SIG-M5 treated with dmso at 0.1 percent for 504 hours (cell line): ENCODE results near the gene CHDH.

ENCODE experiments used
- DNase-seq: peaks from one replicate; lab custom pipeline; 2025; ENCODE audit not compliant: unreplicated experiment; lab: John Stamatoyannopoulos, UW

Gene CHDH

GRCh38 chr3:53809764-53810400, 36.3 kb downstream of the CHDH start:
- DNase-seq = no peak

GRCh38 chr3:53809267-53809666, 37.0 kb downstream of the CHDH start:
- no peak for DNase-seq

- DNase-seq = no peak
Observed at GRCh38 chr3:53808496-53808895, 37.7 kb downstream of the CHDH start.

GRCh38 chr3:53807117-53807810, 39.0 kb downstream of the CHDH start:
- DNase-seq = no peak

GRCh38 chr3:53806182-53807116, 39.8 kb downstream of the CHDH start:
- no peak for DNase-seq

- no peak for DNase-seq
Observed at GRCh38 chr3:53805463-53806159, 40.6 kb downstream of the CHDH start.

- no peak for DNase-seq
Observed at GRCh38 chr3:53804697-53805462, 41.3 kb downstream of the CHDH start.

- DNase-seq = no peak
Observed at GRCh38 chr3:53803816-53804695, 42.2 kb downstream of the CHDH start.

- no peak for DNase-seq
Observed at GRCh38 chr3:53803124-53803815, 42.9 kb downstream of the CHDH start.

- DNase-seq = no peak
Observed at GRCh38 chr3:53802256-53802880, 43.9 kb downstream of the CHDH start.

- DNase-seq = no peak
Observed at GRCh38 chr3:53801319-53801718, 44.9 kb downstream of the CHDH start.

GRCh38 chr3:53800041-53800906, 45.9 kb downstream of the CHDH start:
- no peak for DNase-seq

- DNase-seq = no peak
Observed at GRCh38 chr3:53799338-53799865, 46.8 kb downstream of the CHDH start.

- DNase-seq = no peak
Observed at GRCh38 chr3:53798144-53798543, 48.1 kb downstream of the CHDH start.

- no peak for DNase-seq
Observed at GRCh38 chr3:53795789-53796560, 50.2 kb downstream of the CHDH start.

- DNase-seq = no peak
Observed at GRCh38 chr3:53795176-53795575, 51.0 kb downstream of the CHDH start.
